ENCODE results near the gene SNX30.

DNA sequence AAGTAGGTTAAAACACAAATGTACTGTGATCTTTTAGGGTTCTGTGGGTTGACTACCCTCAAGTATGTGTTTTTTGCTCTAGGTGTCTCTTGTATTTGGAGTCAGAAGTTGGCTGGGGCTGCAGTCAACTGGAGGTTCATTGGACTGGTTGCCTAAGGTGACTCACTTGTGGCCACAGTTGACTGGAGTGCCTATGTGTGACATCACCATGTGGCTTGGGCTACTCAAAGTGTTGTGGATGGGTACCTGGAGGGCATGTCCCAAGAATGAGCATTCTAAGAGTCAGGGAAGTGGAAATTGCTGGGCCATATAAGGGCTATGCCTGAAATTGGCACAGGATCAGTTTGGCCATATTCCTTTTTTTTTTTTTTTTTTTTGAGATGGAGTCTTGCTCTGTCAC is 27.4 kb downstream of the SNX30 start:
- no peak for TF ChIP-seq CTCF (IDR thresholded peaks at IDR 0.05; ENCODE audit: borderline replicate concordance, extremely low read depth, low read length, poor library complexity, severe bottlenecking)
- no peak for TF ChIP-seq EZH2 (IDR thresholded peaks at IDR 0.05; ENCODE audit: borderline replicate concordance, low read depth, low read length, severe bottlenecking)
